CD4-positive, alpha-beta memory T cell (primary cell): ENCODE data around the gene SOX13. TPM values are rescaled to one million over a fixed set of nuclear protein-coding genes. Genes with fewer than 3 reads are reported as not detected.

Experiments used
- CTCF ChIA-PET: fragments of 350-600 bp; sonication (Branson Sonifier 250); formaldehyde crosslinking; loops from one replicate; lab custom pipeline; 2021; ENCODE audit warnings: inconsistent platforms; ENCODE audit not compliant: partially characterized antibody; lab: Charles Lee
- POLR2A ChIA-PET: fragments of 350-600 bp; sonication (Branson Sonifier 250); formaldehyde crosslinking; loops from one replicate; lab custom pipeline; 2021; ENCODE audit not compliant: partially characterized antibody; lab: Charles Lee
- DNase-seq, 5 donors: peaks; one replicate each; pipeline versions ENCODE4 v3.0.0 to v3.0.0-alpha.2; 2020 to 2022; ENCODE audit warnings: mixed read lengths in 1 of 5
- H3K27ac ChIP-seq: one replicate; pipeline ENCODE4 v1.7.0; 2013; ENCODE audit warnings: low read depth, low read length
- H3K27me3 ChIP-seq: 2 replicates; pipeline ENCODE4 v1.7.0; 2013; ENCODE audit warnings: mild to moderate bottlenecking, low read length, moderate library complexity; ENCODE audit not compliant: insufficient read depth
- H3K36me3 ChIP-seq: 2 replicates; pipeline ENCODE4 v1.7.0; 2013; ENCODE audit warnings: mild to moderate bottlenecking, low read length, moderate library complexity; ENCODE audit not compliant: insufficient read depth
- H3K4me1 ChIP-seq: 2 replicates; pipeline ENCODE4 v1.7.0; 2013; ENCODE audit warnings: mild to moderate bottlenecking, low read length, moderate library complexity; ENCODE audit not compliant: insufficient read depth
- H3K4me3 ChIP-seq, 2 donors: one replicate each; pipeline ENCODE4 v1.7.0; 2013; ENCODE audit warnings: low read length in 2 of 2, mild to moderate bottlenecking in 1 of 2
- H3K9me3 ChIP-seq, 2 donors: one replicate each; pipeline ENCODE4 v1.7.0; 2013; ENCODE audit warnings: low read length in 2 of 2, control low read depth in 1 of 2; ENCODE audit not compliant: control insufficient read depth in 1 of 2
- H3K27ac Mint-ChIP-seq, 7 donors: one replicate each; pipeline ENCODE4 v1.8.0; 2020 to 2021; ENCODE audit warnings: mixed read lengths in 7 of 7, mild to moderate bottlenecking in 6 of 7, inconsistent platforms in 3 of 7, moderate library complexity in 3 of 7
- H3K27me3 Mint-ChIP-seq, 2 donors: one replicate each; pipeline ENCODE4 v1.8.0; 2020 to 2021; ENCODE audit warnings: mixed read lengths in 2 of 2
- H3K36me3 Mint-ChIP-seq, 2 donors: one replicate each; pipeline ENCODE4 v1.8.0; 2020 to 2021; ENCODE audit warnings: mixed read lengths in 2 of 2, inconsistent platforms in 1 of 2, mild to moderate bottlenecking in 1 of 2
- H3K4me1 Mint-ChIP-seq, 4 donors: one replicate each; pipeline ENCODE4 v1.8.0; 2020 to 2021; ENCODE audit warnings: mixed read lengths in 4 of 4, mild to moderate bottlenecking in 1 of 4
- H3K4me3 Mint-ChIP-seq, 8 donors: one replicate each; pipeline ENCODE4 v1.8.0; 2020 to 2021; ENCODE audit warnings: mixed read lengths in 8 of 8, mild to moderate bottlenecking in 7 of 8, moderate library complexity in 6 of 8, inconsistent platforms in 3 of 8
- H3K9me3 Mint-ChIP-seq, 8 donors: one replicate each; pipeline ENCODE4 v1.8.0; 2020 to 2021; ENCODE audit warnings: mixed read lengths in 8 of 8, mild to moderate bottlenecking in 5 of 8, inconsistent platforms in 3 of 8, moderate library complexity in 1 of 8
- intact Hi-C: fragments of 100-400 bp; cut with micrococcal nuclease; formaldehyde crosslinking; loops from one replicate; pipeline ENCODE4 v1.15.1; 2023
- polyA plus RNA-seq, 2 donors: library from polyadenylated mRNA; unstranded; fragments of 300-500 nt; fragmentation: Illumina TruSeq; gene quantifications; one replicate each; pipeline ENCODE4 v1.2.3, GENCODE V29; 2021
- total RNA-seq, 2 experiments: library from RNA; stranded (reverse); gene quantifications; one replicate each; pipeline ENCODE4 v1.2.3, GENCODE V29; 2021

SOX13 gene
- total and polyA plus RNA-seq, 4 experiments from 2014 or later, result 0.94 to 12.0 (median 6.0) TPM

DNA sequence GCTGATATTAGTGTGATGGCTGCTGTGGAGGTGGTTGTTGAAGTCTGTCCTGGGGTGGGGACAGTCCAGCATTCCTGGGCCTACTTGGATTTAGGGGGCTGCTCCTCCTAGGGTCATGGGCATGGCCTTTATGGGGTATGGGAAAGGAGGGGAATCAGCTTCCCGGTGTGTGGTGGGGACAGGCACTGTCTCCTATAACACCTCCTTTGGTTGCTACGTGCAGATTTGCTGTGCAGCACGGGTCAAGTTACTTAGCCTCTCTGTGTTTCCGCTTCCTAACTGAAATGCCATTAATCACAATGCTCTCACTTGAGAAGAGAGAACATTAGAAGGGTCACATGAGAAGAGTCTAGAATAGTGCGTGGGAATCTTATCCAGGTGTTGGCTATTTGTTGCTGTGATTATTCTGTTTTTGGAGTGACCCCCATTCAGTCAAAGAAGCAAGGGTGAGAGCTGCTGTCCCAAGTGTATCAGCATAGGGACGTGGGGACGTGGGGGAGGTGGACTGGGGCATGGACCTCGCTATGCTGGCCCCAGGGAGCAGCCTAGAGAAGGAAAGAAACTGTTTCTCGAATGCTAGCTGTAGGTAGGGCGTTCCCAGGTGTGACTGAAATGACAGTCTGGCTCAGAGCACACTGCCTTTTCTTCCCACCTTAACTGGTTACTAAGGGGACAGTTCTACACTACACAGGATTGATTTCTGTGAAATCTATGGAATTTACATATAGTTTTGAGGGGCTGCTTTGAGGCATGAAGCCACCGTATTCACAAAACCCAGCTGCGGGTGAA is 19.9 kb downstream of the SOX13 start:
- Mint-ChIP-seq H3K9me3 (no peaks in the 10 kb centered on the region), H3K4me3 (no peak overlapping the region), H3K36me3 (no peaks in the 10 kb centered on the region), H3K4me1 (peaks cover 0 to 23% (median 10%) of the 10 kb centered on the region in 4 donors), H3K27me3 (peaks cover 0 to 1% of the 10 kb centered on the region in 2 donors), H3K27ac (peak overlapping the region in 2 of 7 donors; percentile 2 to 53)
- Histone ChIP-seq H3K9me3 (no peaks in the 10 kb centered on the region), H3K36me3 (no peaks in the 10 kb centered on the region), H3K4me1 (no peaks in the 10 kb centered on the region), H3K4me3 (no peak overlapping the region), H3K27ac (no peak overlapping the region), H3K27me3 (no peaks in the 10 kb centered on the region)
- ChIA-PET POLR2A (no interaction called here), CTCF (interaction anchor here (1.0 kb wide), 1 partner anchor 95 kb away, joined by 3 read pairs; no protein-coding TSS in a partner anchor)
- intact Hi-C loops, result no loop called here
- DNase-seq, result no peak

DNA sequence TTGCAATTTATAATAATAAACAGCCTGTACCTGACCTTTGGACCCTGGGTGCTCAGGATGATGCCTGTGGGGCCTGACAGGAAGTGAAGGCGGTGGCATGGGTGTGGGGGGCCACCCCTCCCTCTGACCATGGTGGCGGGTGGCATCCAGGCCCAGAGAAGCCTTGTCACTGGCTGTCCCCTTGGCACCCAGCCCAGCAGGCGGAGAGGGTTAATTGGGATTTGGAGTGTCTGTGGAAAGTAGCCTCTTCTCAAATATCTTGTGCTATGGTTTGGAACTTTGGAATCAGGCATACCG is 20.5 kb downstream of the SOX13 start:
- intact Hi-C loops, result no loop called here
- no peak for DNase-seq
- no peak overlapping the region for H3K4me3 ChIP-seq
- no peak overlapping the region for H3K27ac ChIP-seq
- no peak overlapping the region for H3K4me3 Mint-ChIP-seq
- peaks cover 0 to 23% (median 10%) of the 10 kb centered on the region in 4 donors for H3K4me1 Mint-ChIP-seq
- H3K27me3 ChIP-seq, result no peaks in the 10 kb centered on the region
- H3K9me3 Mint-ChIP-seq, result no peaks in the 10 kb centered on the region
- ChIA-PET CTCF (interaction anchor here (1.0 kb wide), 1 partner anchor 95 kb away, joined by 3 read pairs; no protein-coding TSS in a partner anchor), POLR2A (no interaction called here)
- H3K36me3 Mint-ChIP-seq, result no peaks in the 10 kb centered on the region
- no peaks in the 10 kb centered on the region for H3K36me3 ChIP-seq
- H3K9me3 ChIP-seq, result no peaks in the 10 kb centered on the region
- H3K4me1 ChIP-seq, result no peaks in the 10 kb centered on the region
- peak overlapping the region in 1 of 7 donors; percentile 50 for H3K27ac Mint-ChIP-seq
- peaks cover 0 to 1% of the 10 kb centered on the region in 2 donors for H3K27me3 Mint-ChIP-seq

DNA sequence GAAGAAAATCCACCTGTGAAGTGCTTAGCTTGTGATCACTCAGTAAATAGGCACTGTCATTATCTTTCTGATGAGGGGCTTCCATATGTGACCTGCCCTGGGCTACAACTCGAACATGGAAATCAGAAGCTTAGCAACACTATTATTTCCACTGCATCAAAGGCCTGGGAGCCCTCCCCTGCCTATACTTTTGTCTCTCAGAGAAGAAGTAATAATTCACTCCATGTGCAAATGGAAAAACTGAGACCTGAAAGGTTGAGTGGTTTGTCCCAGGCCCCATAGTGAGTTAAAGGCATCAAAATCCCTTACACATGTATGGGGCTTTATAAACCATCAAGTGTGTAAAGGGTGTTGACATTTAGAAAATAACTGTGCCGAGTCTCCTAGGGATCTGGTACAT is 20.9 kb downstream of the SOX13 start:
- Histone ChIP-seq H3K4me1 (no peaks in the 10 kb centered on the region), H3K36me3 (no peaks in the 10 kb centered on the region), H3K27ac (no peak overlapping the region), H3K27me3 (no peaks in the 10 kb centered on the region), H3K9me3 (no peaks in the 10 kb centered on the region), H3K4me3 (no peak overlapping the region)
- no peaks in the 10 kb centered on the region for H3K9me3 Mint-ChIP-seq
- intact Hi-C loops, result no loop called here
- ChIA-PET CTCF (interaction anchor here (1.0 kb wide), 1 partner anchor 96 kb away, joined by 3 read pairs; no protein-coding TSS in a partner anchor), POLR2A (no interaction called here)
- peaks cover 0 to 23% (median 12%) of the 10 kb centered on the region in 4 donors for H3K4me1 Mint-ChIP-seq
- H3K4me3 Mint-ChIP-seq, result no peak overlapping the region
- DNase-seq, result no peak
- H3K27me3 Mint-ChIP-seq, result peaks cover 0 to 1% of the 10 kb centered on the region in 2 donors
- no peak overlapping the region for H3K27ac Mint-ChIP-seq
- no peaks in the 10 kb centered on the region for H3K36me3 Mint-ChIP-seq

DNA sequence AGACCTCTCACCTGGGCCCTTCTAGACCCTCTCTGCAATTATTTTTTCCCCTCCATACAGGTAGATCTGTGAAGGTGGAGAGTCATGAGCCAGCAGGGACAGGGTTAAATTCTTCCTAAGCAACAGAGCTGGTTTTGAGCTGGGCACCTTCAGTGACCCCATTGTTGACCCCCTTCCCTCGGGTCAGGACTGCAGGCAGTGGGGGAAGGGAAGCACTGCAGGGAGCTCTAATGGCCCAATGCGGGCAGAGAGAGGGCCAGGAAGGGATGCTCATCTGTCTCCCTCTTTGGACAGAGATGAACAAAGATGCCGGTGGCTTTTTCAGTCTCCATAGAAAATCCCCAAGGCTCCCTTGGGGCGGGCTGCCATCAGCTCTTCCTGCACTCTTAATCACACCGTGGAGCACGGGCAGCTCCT is 21.4 kb downstream of the SOX13 start:
- Histone ChIP-seq H3K36me3 (no peaks in the 10 kb centered on the region), H3K27me3 (no peaks in the 10 kb centered on the region), H3K4me1 (no peaks in the 10 kb centered on the region), H3K27ac (no peak overlapping the region), H3K9me3 (no peaks in the 10 kb centered on the region), H3K4me3 (no peak overlapping the region)
- CTCF ChIA-PET, result interaction anchor here (1.0 kb wide), 1 partner anchor 96 kb away, joined by 3 read pairs; no protein-coding TSS in a partner anchor
- peak overlapping the region in 1 of 7 donors; percentile 54 for H3K27ac Mint-ChIP-seq
- peaks cover 0 to 1% of the 10 kb centered on the region in 2 donors for H3K27me3 Mint-ChIP-seq
- no peak for DNase-seq
- peaks cover 0 to 25% (median 12%) of the 10 kb centered on the region in 4 donors for H3K4me1 Mint-ChIP-seq
- POLR2A ChIA-PET, result no interaction called here
- H3K4me3 Mint-ChIP-seq, result no peak overlapping the region
- H3K9me3 Mint-ChIP-seq, result no peaks in the 10 kb centered on the region
- no peaks in the 10 kb centered on the region for H3K36me3 Mint-ChIP-seq
- intact Hi-C loops, result no loop called here

DNA sequence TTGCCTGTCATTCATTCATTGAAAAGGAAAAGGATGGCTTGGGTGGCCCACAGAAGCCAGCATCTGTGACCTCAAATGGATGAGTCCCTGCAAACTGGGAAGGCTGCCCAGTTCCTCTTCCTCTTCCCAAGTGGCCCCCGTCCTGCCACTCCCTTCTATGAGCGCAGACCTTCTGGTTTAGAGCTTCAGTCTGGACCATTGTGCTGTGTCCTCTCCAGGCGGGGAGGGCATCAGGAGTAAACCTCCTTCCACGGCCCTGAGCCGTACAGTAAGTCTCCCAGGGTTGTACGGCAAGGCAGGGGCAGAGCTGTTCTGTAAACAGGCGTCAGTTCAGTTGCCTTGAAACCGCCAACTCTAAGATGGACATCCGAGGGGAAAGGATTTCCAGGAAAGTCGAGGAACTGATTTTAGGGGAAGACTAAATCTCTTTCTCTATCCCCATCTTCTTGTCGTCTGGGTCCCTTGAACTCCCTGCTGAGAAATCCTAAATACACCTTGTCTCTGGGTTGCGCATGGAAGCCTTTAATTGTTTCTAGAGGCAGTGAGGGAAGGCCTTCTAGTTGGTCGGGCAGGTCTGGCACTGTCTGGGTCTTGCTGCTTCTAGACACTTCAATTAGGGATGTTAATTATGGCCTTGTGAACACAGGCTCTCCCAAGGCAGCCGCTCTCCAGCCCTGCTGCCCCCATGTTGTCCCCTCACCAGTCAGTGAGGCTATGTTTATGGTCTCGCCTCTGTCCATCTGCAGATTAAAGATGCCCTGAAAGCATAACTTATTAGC is 22.1 kb downstream of the SOX13 start:
- Histone ChIP-seq H3K4me1 (no peaks in the 10 kb centered on the region), H3K4me3 (no peak overlapping the region), H3K9me3 (no peaks in the 10 kb centered on the region), H3K36me3 (no peaks in the 10 kb centered on the region), H3K27me3 (no peaks in the 10 kb centered on the region), H3K27ac (no peak overlapping the region)
- Mint-ChIP-seq H3K4me1 (peaks cover 0 to 25% (median 10%) of the 10 kb centered on the region in 4 donors), H3K4me3 (no peak overlapping the region), H3K9me3 (no peaks in the 10 kb centered on the region), H3K27ac (peak overlapping the region in 1 of 7 donors; percentile 15), H3K27me3 (peaks cover 0 to 1% of the 10 kb centered on the region in 2 donors), H3K36me3 (no peaks in the 10 kb centered on the region)
- POLR2A ChIA-PET, result no interaction called here
- CTCF ChIA-PET, result no interaction called here
- intact Hi-C loops, result no loop called here
- DNase-seq, result no peak

DNA sequence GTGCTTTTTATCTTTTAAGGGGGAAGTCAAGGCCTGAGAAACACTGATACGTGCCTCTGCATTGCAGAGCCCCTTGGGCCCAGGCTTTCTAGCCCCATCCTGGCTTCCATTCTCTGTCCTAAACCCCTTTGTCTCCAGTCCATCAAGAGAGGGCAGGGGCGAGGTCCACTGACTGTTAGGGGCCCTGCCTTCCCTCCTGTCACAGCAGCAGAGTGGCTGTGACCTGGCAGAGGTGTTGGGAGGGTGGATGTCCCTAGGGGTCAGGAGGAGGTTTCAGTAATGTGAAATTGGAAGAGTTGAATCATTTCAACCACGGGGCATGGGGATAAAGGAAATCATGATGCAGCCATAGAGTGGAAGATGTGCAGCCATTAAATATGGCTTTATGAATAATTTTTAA is 24.0 kb downstream of the SOX13 start:
- H3K4me1 ChIP-seq, result no peaks in the 10 kb centered on the region
- DNase-seq, result no peak
- intact Hi-C loops, result no loop called here
- CTCF ChIA-PET, result no interaction called here
- H3K36me3 ChIP-seq, result no peaks in the 10 kb centered on the region
- no peak overlapping the region for H3K4me3 ChIP-seq
- Mint-ChIP-seq H3K36me3 (no peaks in the 10 kb centered on the region), H3K9me3 (no peaks in the 10 kb centered on the region), H3K4me1 (peaks cover 0 to 37% (median 14%) of the 10 kb centered on the region in 4 donors), H3K27me3 (peaks cover 0 to under 1% of the 10 kb centered on the region in 2 donors), H3K4me3 (no peak overlapping the region), H3K27ac (peak overlapping the region in 1 of 7 donors; percentile 23)
- H3K27ac ChIP-seq, result no peak overlapping the region
- no peaks in the 10 kb centered on the region for H3K27me3 ChIP-seq
- H3K9me3 ChIP-seq, result no peaks in the 10 kb centered on the region
- POLR2A ChIA-PET, result no interaction called here

DNA sequence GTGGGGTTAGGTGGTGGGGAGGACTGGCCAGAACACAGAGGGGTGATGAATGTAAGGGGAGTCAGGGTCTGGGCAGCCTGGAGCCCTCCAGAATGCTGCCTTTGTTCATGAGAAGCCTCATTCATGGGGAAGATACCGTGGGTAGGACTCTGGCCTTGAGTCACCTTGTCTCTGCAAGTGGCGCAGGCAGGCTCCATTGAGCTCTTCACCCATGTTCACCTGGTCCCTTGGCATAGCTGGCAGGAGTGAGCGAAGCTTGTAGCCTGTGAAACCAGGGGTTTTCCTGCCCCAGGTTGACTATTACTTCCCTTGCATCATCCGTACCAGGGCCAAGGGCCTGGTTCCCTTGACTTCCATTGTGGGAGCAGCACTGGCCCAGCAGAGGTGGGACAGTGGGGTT is 25.8 kb downstream of the SOX13 start:
- Mint-ChIP-seq H3K4me3 (no peak overlapping the region), H3K9me3 (no peaks in the 10 kb centered on the region), H3K27ac (peak overlapping the region in 2 of 7 donors; percentile 55 to 80), H3K4me1 (peaks cover 15 to 40% (median 23%) of the 10 kb centered on the region in 4 donors), H3K36me3 (no peaks in the 10 kb centered on the region), H3K27me3 (no peaks in the 10 kb centered on the region)
- Histone ChIP-seq H3K4me3 (no peak overlapping the region), H3K27me3 (no peaks in the 10 kb centered on the region), H3K27ac (no peak overlapping the region), H3K9me3 (no peaks in the 10 kb centered on the region), H3K4me1 (peaks cover 16% of the 10 kb centered on the region), H3K36me3 (no peaks in the 10 kb centered on the region)
- intact Hi-C loops, result no loop called here
- ChIA-PET POLR2A (interaction anchor here (0.6 kb wide), 1 partner anchor 252 kb away, joined by 3 read pairs; no protein-coding TSS in a partner anchor), CTCF (interaction anchor here (1.7 kb wide), 1 partner anchor 30 kb away, joined by 4 read pairs; no protein-coding TSS in a partner anchor)
- DNase-seq, result no peak
